ENCODE measurements around the gene NDE1. TPM values are rescaled to one million over a fixed set of nuclear protein-coding genes. Genes with fewer than 3 reads are reported as not detected.

Gene NDE1
- total RNA-seq, 2 donors from 2014 or later: 11.2 to 37.9 TPM

MicroRNAs within 50 kb of the gene (microRNA counts, 767-probe panel; counts per million panel counts)
- microRNA hsa-miR-484: 0 to 736 counts per million in 2 donors

Other genes with a start within 250 kb of the NDE1 start
- 10 to 100 TPM in 1 of 2 donors, 1 to 10 TPM in 1; 8.9 to 22.3 TPM for gene BMERB1, start 215.7 kb upstream of the NDE1 start, total RNA-seq
- 10 to 100 TPM; 28.0 to 33.2 TPM for gene MARF1, start 7.1 kb upstream of the NDE1 start, total RNA-seq
- gene MYH11, start 206.8 kb downstream of the NDE1 start, total RNA-seq: 10 to 100 TPM; 14.2 to 19.7 TPM
- gene CEP20, start 238.4 kb downstream of the NDE1 start, total RNA-seq: 10 to 100 TPM; 17.5 to 21.3 TPM